Neural progenitor cell (in vitro differentiated cells): ENCODE data around the gene GLRX.

Source experiments
- CTCF ChIP-seq: fragments of 200-600 bp; sonication (generic); IDR thresholded peaks from 2 replicates; pipeline ENCODE4 v1.5.1; 2017; ENCODE audit warnings: antibody characterized with exemption, mild to moderate bottlenecking
- EZH2 ChIP-seq: fragments of 200-600 bp; sonication (generic); IDR thresholded peaks from 2 replicates; pipeline ENCODE4 v1.6.1; 2017; ENCODE audit warnings: antibody characterized with exemption, mild to moderate bottlenecking, moderate library complexity
- EZH2phosphoT487 ChIP-seq: fragments of 200-600 bp; sonication (generic); IDR thresholded peaks from 2 replicates; pipeline ENCODE4 v1.6.1; 2017; ENCODE audit warnings: antibody characterized with exemption

GRCh38 chr5:95778713-95779436, 43.7 kb downstream of the GLRX start:
- TF ChIP-seq CTCF (no peak), EZH2 (no peak), EZH2phosphoT487 (no peak)
